ENCODE measurements around the gene B4GALT6.

B4GALT6 gene

DNA sequence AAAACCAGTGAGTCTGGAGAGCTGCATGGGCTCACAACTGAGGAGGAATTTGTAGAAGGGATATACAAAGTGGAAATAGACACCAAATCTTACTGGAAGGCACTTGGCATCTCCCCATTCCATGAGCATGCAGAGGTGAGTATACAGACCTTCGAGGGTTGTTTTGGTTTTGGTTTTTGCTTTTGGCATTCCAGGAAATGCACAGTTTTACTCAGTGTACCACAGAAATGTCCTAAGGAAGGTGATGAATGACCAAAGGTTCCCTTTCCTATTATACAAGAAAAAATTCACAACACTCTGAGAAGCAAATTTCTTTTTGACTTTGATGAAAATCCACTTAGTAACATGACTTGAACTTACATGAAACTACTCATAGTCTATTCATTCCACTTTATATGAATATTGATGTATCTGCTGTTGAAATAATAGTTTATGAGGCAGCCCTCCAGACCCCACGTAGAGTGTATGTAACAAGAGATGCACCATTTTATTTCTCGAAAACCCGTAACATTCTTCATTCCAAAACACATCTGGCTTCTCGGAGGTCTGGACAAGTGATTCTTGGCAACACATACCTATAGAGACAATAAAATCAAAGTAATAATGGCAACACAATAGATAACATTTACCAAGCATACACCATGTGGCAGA, 89.1 kb downstream of the B4GALT6 start:
- TF ChIP-seq, protein P1, sequence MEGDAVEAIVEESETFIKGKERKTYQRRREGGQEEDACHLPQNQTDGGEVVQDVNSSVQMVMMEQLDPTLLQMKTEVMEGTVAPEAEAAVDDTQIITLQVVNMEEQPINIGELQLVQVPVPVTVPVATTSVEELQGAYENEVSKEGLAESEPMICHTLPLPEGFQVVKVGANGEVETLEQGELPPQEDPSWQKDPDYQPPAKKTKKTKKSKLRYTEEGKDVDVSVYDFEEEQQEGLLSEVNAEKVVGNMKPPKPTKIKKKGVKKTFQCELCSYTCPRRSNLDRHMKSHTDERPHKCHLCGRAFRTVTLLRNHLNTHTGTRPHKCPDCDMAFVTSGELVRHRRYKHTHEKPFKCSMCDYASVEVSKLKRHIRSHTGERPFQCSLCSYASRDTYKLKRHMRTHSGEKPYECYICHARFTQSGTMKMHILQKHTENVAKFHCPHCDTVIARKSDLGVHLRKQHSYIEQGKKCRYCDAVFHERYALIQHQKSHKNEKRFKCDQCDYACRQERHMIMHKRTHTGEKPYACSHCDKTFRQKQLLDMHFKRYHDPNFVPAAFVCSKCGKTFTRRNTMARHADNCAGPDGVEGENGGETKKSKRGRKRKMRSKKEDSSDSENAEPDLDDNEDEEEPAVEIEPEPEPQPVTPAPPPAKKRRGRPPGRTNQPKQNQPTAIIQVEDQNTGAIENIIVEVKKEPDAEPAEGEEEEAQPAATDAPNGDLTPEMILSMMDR (conservative IDR thresholded peaks at IDR 0.05; ENCODE audit: low read length), result no peak
- no peak for TF ChIP-seq EZH2phosphoT487 (IDR thresholded peaks at IDR 0.05; ENCODE audit: borderline replicate concordance)
- Histone ChIP-seq H4K20me1 (ENCODE audit: insufficient read depth, low read length, poor library complexity, severe bottlenecking) (no peaks in the 10 kb centered on the region), H3K36me3 (ENCODE audit: insufficient read depth, low read length) (no peaks in the 10 kb centered on the region), H3K4me3 (ENCODE audit: low read length, poor library complexity, severe bottlenecking) (no peak overlapping the region), H3K79me2 (ENCODE audit: insufficient read depth, low read length) (no peaks in the 10 kb centered on the region), H3F3A (ENCODE audit: low read depth) (no peaks in the 10 kb centered on the region), H3K27me3 (ENCODE audit: insufficient read depth, low read length, poor library complexity, severe bottlenecking) (no peaks in the 10 kb centered on the region), H3K4me1 (ENCODE audit: insufficient read depth, low read length, poor library complexity, severe bottlenecking) (no peaks in the 10 kb centered on the region), H3K9ac (ENCODE audit: low read depth, low read length, poor library complexity, severe bottlenecking) (no peak overlapping the region), H3K4me2 (ENCODE audit: low read depth, low read length, poor library complexity, severe bottlenecking) (no peak overlapping the region), H3K9me3 (ENCODE audit: insufficient read depth, low read depth, low read length) (no peaks in the 10 kb centered on the region), H2AFZ (ENCODE audit: low read length) (no peak overlapping the region), H3K9me2 (replicated peaks; ENCODE audit: low read depth, low read length) (no peaks in the 10 kb centered on the region)

- Histone ChIP-seq H3K9me3 (ENCODE audit: insufficient read depth, low read depth, low read length) (no peaks in the 10 kb centered on the region), H3K9me2 (replicated peaks; ENCODE audit: low read depth, low read length) (no peaks in the 10 kb centered on the region), H3K79me2 (ENCODE audit: insufficient read depth, low read length) (no peaks in the 10 kb centered on the region), H3K4me1 (ENCODE audit: insufficient read depth, low read length, poor library complexity, severe bottlenecking) (no peaks in the 10 kb centered on the region), H2AFZ (ENCODE audit: low read length) (no peak overlapping the region), H3K4me2 (ENCODE audit: low read depth, low read length, poor library complexity, severe bottlenecking) (no peak overlapping the region), H3F3A (ENCODE audit: low read depth) (no peaks in the 10 kb centered on the region), H3K9ac (ENCODE audit: low read depth, low read length, poor library complexity, severe bottlenecking) (no peak overlapping the region), H3K4me3 (ENCODE audit: low read length, poor library complexity, severe bottlenecking) (no peak overlapping the region), H3K36me3 (ENCODE audit: insufficient read depth, low read length) (no peaks in the 10 kb centered on the region), H4K20me1 (ENCODE audit: insufficient read depth, low read length, poor library complexity, severe bottlenecking) (no peaks in the 10 kb centered on the region), H3K27me3 (ENCODE audit: insufficient read depth, low read length, poor library complexity, severe bottlenecking) (no peaks in the 10 kb centered on the region)
- TF ChIP-seq EZH2phosphoT487 (IDR thresholded peaks at IDR 0.05; ENCODE audit: borderline replicate concordance), result no peak
- TF ChIP-seq, protein P1 (conservative IDR thresholded peaks at IDR 0.05; ENCODE audit: low read length), result no peak
Measured at GRCh38 chr18:31592506-31593157, 91.7 kb downstream of the B4GALT6 start.

- no peaks in the 10 kb centered on the region for H4K20me1 ChIP-seq (ENCODE audit: insufficient read depth, low read length, poor library complexity, severe bottlenecking)
- H3K4me1 ChIP-seq (ENCODE audit: insufficient read depth, low read length, poor library complexity, severe bottlenecking), result no peaks in the 10 kb centered on the region
- H2AFZ ChIP-seq (ENCODE audit: low read length), result no peak within 1 kb of the TSS
- H3K36me3 ChIP-seq (ENCODE audit: insufficient read depth, low read length), result no peaks in the 10 kb centered on the region
- no peak within 1 kb of the TSS for H3K4me3 ChIP-seq (ENCODE audit: low read length, poor library complexity, severe bottlenecking)
- no peak within 1 kb of the TSS for H3K4me2 ChIP-seq (ENCODE audit: low read depth, low read length, poor library complexity, severe bottlenecking)
- no peaks in the 10 kb centered on the region for H3K9me3 ChIP-seq (ENCODE audit: insufficient read depth, low read depth, low read length)
- no peak within 1 kb of the TSS for H3K9ac ChIP-seq (ENCODE audit: low read depth, low read length, poor library complexity, severe bottlenecking)
- H3K9me2 ChIP-seq (replicated peaks; ENCODE audit: low read depth, low read length), result no peaks in the 10 kb centered on the region
- TF ChIP-seq, protein P1 (conservative IDR thresholded peaks at IDR 0.05; ENCODE audit: low read length), result no peak
- TF ChIP-seq EZH2phosphoT487 (IDR thresholded peaks at IDR 0.05; ENCODE audit: borderline replicate concordance), result no peak
- no peaks in the 10 kb centered on the region for H3F3A ChIP-seq (ENCODE audit: low read depth)
- H3K27me3 ChIP-seq (ENCODE audit: insufficient read depth, low read length, poor library complexity, severe bottlenecking), result no peaks in the 10 kb centered on the region
- H3K79me2 ChIP-seq (ENCODE audit: insufficient read depth, low read length), result no peaks in the 10 kb centered on the region
Measured at GRCh38 chr18:31591628-31592027, 92.8 kb downstream of the B4GALT6 start, which contains the start of gene TTR. TSS of gene TTR (plus strand) at chr18:31591877. CDS start at chr18:31591903, 26 bp downstream.
